PC-9 (cell line): Measurements from ENCODE around the gene ASB3. TPM values are rescaled to one million over a fixed set of nuclear protein-coding genes. Genes with fewer than 3 reads are reported as not detected.
"Not testable (repeated sequence)": the region's sequence is repeated elsewhere in the genome, so short reads cannot be mapped to it uniquely, and the experiment has no call there.

Source experiments
- BruUV-seq: library from RNA; stranded (reverse); fragments of 400-500 nt; replicated peaks from 2 replicates; lab custom pipeline; 2021; lab: Mats Ljungman, UMichigan
- CTCF ChIA-PET: fragments of 300-600 bp; sonication (Branson Sonifier 250); formaldehyde crosslinking; loops from one replicate; lab custom pipeline; 2022; ENCODE audit warnings: antibody characterized with exemption; lab: Charles Lee
- POLR2A ChIA-PET: fragments of 300-600 bp; sonication (Branson Sonifier 250); formaldehyde crosslinking; loops from one replicate; lab custom pipeline; 2022; ENCODE audit warnings: antibody characterized with exemption; ENCODE audit not compliant: unreplicated experiment; lab: Charles Lee
- DNase-seq, 2 experiments: peaks; one replicate each; pipeline versions ENCODE4 v3.0.0 to v3.0.0-alpha.2; 2015 to 2022; ENCODE audit warnings: mixed read lengths in 1 of 2
- H2AFZ ChIP-seq: fragments of 200-600 bp; sonication (generic); 2 replicates; pipeline ENCODE4 v1.8.1; 2017; ENCODE audit warnings: antibody characterized with exemption
- H3F3A ChIP-seq: fragments of 200-600 bp; sonication (generic); 2 replicates; pipeline ENCODE4 v1.8.1; 2017; ENCODE audit warnings: antibody characterized with exemption, mild to moderate bottlenecking, low read depth; ENCODE audit not compliant: insufficient read depth
- H3K27ac ChIP-seq: fragments of 200-600 bp; sonication (generic); 2 replicates; pipeline ENCODE4 v1.6.1; 2016; ENCODE audit warnings: mixed run types
- H3K27me3 ChIP-seq: fragments of 200-600 bp; sonication (generic); 2 replicates; pipeline ENCODE4 v1.6.1; 2016; ENCODE audit warnings: low read depth, mixed run types; ENCODE audit not compliant: insufficient read depth
- H3K36me3 ChIP-seq: fragments of 200-600 bp; sonication (generic); 2 replicates; pipeline ENCODE4 v1.6.1; 2016; ENCODE audit warnings: low read depth, mixed run types
- H3K4me1 ChIP-seq: fragments of 200-600 bp; sonication (generic); replicated peaks from 2 replicates; pipeline ENCODE4 v1.6.1; 2016; ENCODE audit warnings: mixed run types; ENCODE audit not compliant: insufficient read depth
- H3K4me2 ChIP-seq: fragments of 200-600 bp; sonication (generic); 2 replicates; pipeline ENCODE4 v1.6.1; 2017; ENCODE audit warnings: mixed run types
- H3K4me3 ChIP-seq: fragments of 200-600 bp; sonication (generic); 2 replicates; pipeline ENCODE4 v1.6.1; 2016; ENCODE audit warnings: mixed run types
- H3K79me2 ChIP-seq: fragments of 200-600 bp; sonication (generic); 2 replicates; pipeline ENCODE4 v1.6.1; 2017; ENCODE audit warnings: low read depth, mixed run types
- H3K9me2 ChIP-seq: fragments of 200-600 bp; sonication (generic); 2 replicates; pipeline ENCODE4 v1.8.1; 2017; ENCODE audit warnings: mild to moderate bottlenecking; ENCODE audit not compliant: insufficient read depth
- H3K9me3 ChIP-seq: fragments of 200-600 bp; sonication (generic); 2 replicates; pipeline ENCODE4 v1.8.1; 2016; ENCODE audit warnings: low read depth; ENCODE audit not compliant: insufficient read depth
- H4K20me1 ChIP-seq: fragments of 200-600 bp; sonication (generic); 2 replicates; pipeline ENCODE4 v1.8.1; 2017; ENCODE audit not compliant: insufficient read depth
- CTCF ChIP-seq: fragments of 200-600 bp; sonication (generic); conservative IDR thresholded peaks from 2 replicates; pipeline ENCODE4 v1.6.1; 2017; ENCODE audit warnings: mixed run types, antibody characterized with exemption, mild to moderate bottlenecking, moderate library complexity
- EZH2 ChIP-seq: fragments of 200-600 bp; sonication (generic); IDR thresholded peaks from 2 replicates; pipeline ENCODE4 v1.8.0; 2017; ENCODE audit warnings: antibody characterized with exemption, low read depth
- intact Hi-C: fragments of 100-400 bp; cut with micrococcal nuclease; formaldehyde crosslinking; loops from one replicate; pipeline ENCODE4 v1.10.0; 2022; ENCODE audit not compliant: unreplicated experiment
- total RNA-seq: library from RNA; stranded (reverse); gene quantifications from 2 replicates; pipeline ENCODE4 v1.2.3, GENCODE V29; 2021

Gene ASB3
- total RNA-seq, 1 experiment from 2014 or later = 27.7 TPM

- Histone ChIP-seq H3K9me3 (no peaks in the 10 kb centered on the region), H3K4me1 (no peaks in the 10 kb centered on the region), H3K4me2 (no peak overlapping the region), H3F3A (no peaks in the 10 kb centered on the region), H3K9me2 (no peaks in the 10 kb centered on the region), H3K27ac (no peak overlapping the region), H3K36me3 (peaks cover 3% of the 10 kb centered on the region; the same call in 1 of the 2 replicates), H4K20me1 (no peaks in the 10 kb centered on the region), H3K4me3 (no peak overlapping the region), H3K27me3 (no peaks in the 10 kb centered on the region), H3K79me2 (no peaks in the 10 kb centered on the region), H2AFZ (no peak overlapping the region)
- CTCF ChIA-PET = no interaction called here
- intact Hi-C loops = no loop called here
- no peak for DNase-seq
- POLR2A ChIA-PET = no interaction called here
- TF ChIP-seq CTCF (no peak), EZH2 (no peak)
- no TSS peak for BruUV-seq
These were observed 58.8 kb downstream of the ASB3 start for GRCh38 chr2:53727921-53728320.

- Histone ChIP-seq H3K4me1 (no peaks in the 10 kb centered on the region), H3K36me3 (no peaks in the 10 kb centered on the region), H3K4me3 (no peak overlapping the region), H3K4me2 (no peak overlapping the region), H2AFZ (no peak overlapping the region), H3K27ac (no peak overlapping the region), H4K20me1 (no peaks in the 10 kb centered on the region), H3F3A (no peaks in the 10 kb centered on the region), H3K27me3 (no peaks in the 10 kb centered on the region), H3K9me3 (no peaks in the 10 kb centered on the region), H3K9me2 (no peaks in the 10 kb centered on the region), H3K79me2 (no peaks in the 10 kb centered on the region)
- TF ChIP-seq EZH2 = no peak
- TF ChIP-seq CTCF = no peak
- ChIA-PET CTCF (no interaction called here), POLR2A (no interaction called here)
- no TSS peak for BruUV-seq
- intact Hi-C loops = no loop called here
- DNase-seq = no peak
These were observed 61.1 kb downstream of the ASB3 start for GRCh38 chr2:53725662-53726061.

- intact Hi-C loops = no loop called here
- Histone ChIP-seq H3K27ac (no peak overlapping the region), H2AFZ (no peak overlapping the region), H3K4me2 (no peak overlapping the region), H3K27me3 (no peaks in the 10 kb centered on the region), H4K20me1 (no peaks in the 10 kb centered on the region), H3K36me3 (no peaks in the 10 kb centered on the region), H3F3A (no peaks in the 10 kb centered on the region), H3K9me2 (no peaks in the 10 kb centered on the region), H3K9me3 (no peaks in the 10 kb centered on the region), H3K4me1 (no peaks in the 10 kb centered on the region), H3K79me2 (no peaks in the 10 kb centered on the region), H3K4me3 (no peak overlapping the region)
- CTCF ChIA-PET = no interaction called here
- DNase-seq = no peak
- TF ChIP-seq CTCF = no peak
- TF ChIP-seq EZH2 = no peak
- POLR2A ChIA-PET = no interaction called here
- BruUV-seq = no TSS peak
These were observed 62.2 kb downstream of the ASB3 start for GRCh38 chr2:53724536-53724935.

- H3K36me3 ChIP-seq, H3K27ac ChIP-seq, H2AFZ ChIP-seq, H3K79me2 ChIP-seq, POLR2A ChIA-PET, CTCF ChIA-PET, intact Hi-C loops, H3K9me2 ChIP-seq, H3K4me2 ChIP-seq, H3K4me1 ChIP-seq, BruUV-seq, H3K9me3 ChIP-seq, H4K20me1 ChIP-seq, H3K27me3 ChIP-seq, H3F3A ChIP-seq, DNase-seq, H3K4me3 ChIP-seq: not testable (repeated sequence)
These were observed 65.8 kb downstream of the ASB3 start for GRCh38 chr2:53720944-53721343.
